ENCODE data around the gene HRH3. TPM values are rescaled to one million over a fixed set of nuclear protein-coding genes. Genes with fewer than 3 reads are reported as not detected.

Gene HRH3
- total RNA-seq, 3 donors from 2014 or later (not counting 1 experiment from before 2014, with no cell fraction given): not detected

GRCh38 chr20:62183426-62184142 lies 36.5 kb downstream of the HRH3 start:
- no peaks in the 10 kb centered on the region for H3K27me3 Mint-ChIP-seq (ENCODE audit: low read depth in 2 of 2)
- Histone ChIP-seq H3K9me3 (ENCODE audit: control insufficient read depth, insufficient read depth, low read length) (no peaks in the 10 kb centered on the region), H3K27ac (ENCODE audit: low read length) (peak overlapping the region; percentile 82), H3K36me3 (ENCODE audit: control insufficient read depth, insufficient read depth, low read length) (no peaks in the 10 kb centered on the region), H3K4me1 (ENCODE audit: control insufficient read depth, insufficient read depth, low read length) (peaks cover 14% of the 10 kb centered on the region), H3K4me3 (ENCODE audit: low read length) (peak overlapping the region; percentile 80), H3K27me3 (ENCODE audit: control insufficient read depth, insufficient read depth, low read length) (no peaks in the 10 kb centered on the region)
- intact Hi-C loops (cut with micrococcal nuclease): loop anchor here (2.0 kb wide), 2 partner anchors 41 to 55 kb away; partner anchors contain the start of genes OSBPL2, PSMA7 and SS18L1
- no peak for DNase-seq
- no peaks in the 10 kb centered on the region for H3K9me3 Mint-ChIP-seq
- H3K36me3 Mint-ChIP-seq: no peaks in the 10 kb centered on the region
- 33% methylated on average over 24 of the region's 25 CpGs for WGBS (ENCODE audit: insufficient coverage)
- peaks cover 14 to 28% of the 10 kb centered on the region in 2 donors for H3K4me1 Mint-ChIP-seq
- H3K27ac Mint-ChIP-seq: peak overlapping the region; percentile 90 to 98
- TF ChIP-seq CTCF (IDR thresholded peaks at IDR 0.05): no peak
- no peak for ATAC-seq
- peak overlapping the region; percentile 86 for H3K4me3 Mint-ChIP-seq

- DNase-seq (peak; percentile 88 to 99), ATAC-seq (peak; percentile 92 to 94 (median 92))
- Histone ChIP-seq H3K4me1 (ENCODE audit: control insufficient read depth, insufficient read depth, low read length) (peaks cover 14% of the 10 kb centered on the region), H3K4me3 (ENCODE audit: low read length) (peak within 1 kb of the TSS; percentile 80), H3K9me3 (ENCODE audit: control insufficient read depth, insufficient read depth, low read length) (no peaks in the 10 kb centered on the region), H3K27ac (ENCODE audit: low read length) (peak within 1 kb of the TSS; percentile 82), H3K27me3 (ENCODE audit: control insufficient read depth, insufficient read depth, low read length) (no peaks in the 10 kb centered on the region), H3K36me3 (ENCODE audit: control insufficient read depth, insufficient read depth, low read length) (no peaks in the 10 kb centered on the region)
- Mint-ChIP-seq H3K9me3 (no peaks in the 10 kb centered on the region), H3K4me1 (peaks cover 14 to 28% of the 10 kb centered on the region in 2 donors), H3K36me3 (no peaks in the 10 kb centered on the region), H3K4me3 (peak within 1 kb of the TSS; percentile 86), H3K27me3 (ENCODE audit: low read depth in 2 of 2) (no peaks in the 10 kb centered on the region), H3K27ac (peak within 1 kb of the TSS; percentile 90 to 98)
- intact Hi-C loops (cut with micrococcal nuclease): loop anchor here (2.0 kb wide), 2 partner anchors 40 to 56 kb away; partner anchors contain the start of genes OSBPL2, PSMA7 and SS18L1
- no peak for TF ChIP-seq CTCF (IDR thresholded peaks at IDR 0.05)
- under 1% methylated on average over 95 of the region's 96 CpGs for WGBS (ENCODE audit: insufficient coverage)
These were observed 37.3 kb downstream of the HRH3 start, which contains the start of gene MTG2 for GRCh38 chr20:62182469-62183425. TSS of gene MTG2 (plus strand) at chr20:62183028. CDS start at chr20:62193421, 10,393 bp downstream.

- Mint-ChIP-seq H3K4me3 (peak overlapping the region; percentile 86), H3K4me1 (peaks cover 14 to 26% of the 10 kb centered on the region in 2 donors), H3K27ac (peak overlapping the region; percentile 90 to 98), H3K9me3 (no peaks in the 10 kb centered on the region), H3K36me3 (no peaks in the 10 kb centered on the region), H3K27me3 (ENCODE audit: low read depth in 2 of 2) (no peaks in the 10 kb centered on the region)
- no peaks in the 10 kb centered on the region for H3K9me3 ChIP-seq (ENCODE audit: control insufficient read depth, insufficient read depth, low read length)
- 100% methylated on average over 2 of the region's 2 CpGs for WGBS (ENCODE audit: insufficient coverage)
- no peaks in the 10 kb centered on the region for H3K36me3 ChIP-seq (ENCODE audit: control insufficient read depth, insufficient read depth, low read length)
- H3K4me1 ChIP-seq (ENCODE audit: control insufficient read depth, insufficient read depth, low read length): peaks cover 14% of the 10 kb centered on the region
- no peak for TF ChIP-seq CTCF (IDR thresholded peaks at IDR 0.05)
- H3K4me3 ChIP-seq (ENCODE audit: low read length): peak overlapping the region; percentile 80
- ATAC-seq (no peak), DNase-seq (no peak)
- intact Hi-C loops (cut with micrococcal nuclease): loop anchor here (2.0 kb wide), 2 partner anchors 39 to 57 kb away; partner anchors contain the start of genes OSBPL2, PSMA7 and SS18L1
- H3K27me3 ChIP-seq (ENCODE audit: control insufficient read depth, insufficient read depth, low read length): no peaks in the 10 kb centered on the region
- peak overlapping the region; percentile 82 for H3K27ac ChIP-seq (ENCODE audit: low read length)
These were observed 38.3 kb downstream of the HRH3 start for GRCh38 chr20:62181808-62182207.

All from natural killer cell (primary cell).